Ovary (tissue), 3 donors: Measurements from ENCODE around the gene KLHL22.

Source experiments
- CTCF ChIP-seq, 3 donors: fragments of 450-650 bp in 2 of 3; fragments of 200-600 bp in 1 of 3; IDR thresholded peaks; one replicate each; pipeline versions ENCODE4 v1.5.1 to v1.8.0; 2016 to 2022; ENCODE audit warnings: antibody characterized with exemption in 3 of 3, mild to moderate bottlenecking in 1 of 3
- EP300 ChIP-seq: sonication (generic); formaldehyde crosslinking; IDR thresholded peaks from one replicate; pipeline ENCODE4 v1.6.1; 2017; ENCODE audit warnings: antibody characterized with exemption
- POLR2A ChIP-seq: fragments of 450-650 bp; IDR thresholded peaks from one replicate; pipeline ENCODE4 v1.6.1; 2017; ENCODE audit warnings: antibody characterized with exemption, mild to moderate bottlenecking, moderate library complexity
- donor health status: DM: no; HTN: no; CAD: no.

- TF ChIP-seq CTCF (IDR thresholded peaks at IDR 0.05) (no peak), POLR2A (no peak), EP300 (no peak)
These were observed 70.5 kb downstream of the KLHL22 start for GRCh38 chr22:20424932-20425565.
